Measurements from ENCODE around the gene RPL29.
A peak's percentile ranks its signal among the peaks of the same experiment; 100 is the strongest.

The RPL29 gene

GRCh38 chr3:51980253-51980652, 15.4 kb downstream of the RPL29 start:
- no peak for DNase-seq

- no peak for DNase-seq
These were observed 17.6 kb downstream of the RPL29 start for GRCh38 chr3:51978143-51978502.

- peak; percentile 41 for DNase-seq
These were observed 18.1 kb downstream of the RPL29 start for GRCh38 chr3:51977446-51978142.

DNA sequence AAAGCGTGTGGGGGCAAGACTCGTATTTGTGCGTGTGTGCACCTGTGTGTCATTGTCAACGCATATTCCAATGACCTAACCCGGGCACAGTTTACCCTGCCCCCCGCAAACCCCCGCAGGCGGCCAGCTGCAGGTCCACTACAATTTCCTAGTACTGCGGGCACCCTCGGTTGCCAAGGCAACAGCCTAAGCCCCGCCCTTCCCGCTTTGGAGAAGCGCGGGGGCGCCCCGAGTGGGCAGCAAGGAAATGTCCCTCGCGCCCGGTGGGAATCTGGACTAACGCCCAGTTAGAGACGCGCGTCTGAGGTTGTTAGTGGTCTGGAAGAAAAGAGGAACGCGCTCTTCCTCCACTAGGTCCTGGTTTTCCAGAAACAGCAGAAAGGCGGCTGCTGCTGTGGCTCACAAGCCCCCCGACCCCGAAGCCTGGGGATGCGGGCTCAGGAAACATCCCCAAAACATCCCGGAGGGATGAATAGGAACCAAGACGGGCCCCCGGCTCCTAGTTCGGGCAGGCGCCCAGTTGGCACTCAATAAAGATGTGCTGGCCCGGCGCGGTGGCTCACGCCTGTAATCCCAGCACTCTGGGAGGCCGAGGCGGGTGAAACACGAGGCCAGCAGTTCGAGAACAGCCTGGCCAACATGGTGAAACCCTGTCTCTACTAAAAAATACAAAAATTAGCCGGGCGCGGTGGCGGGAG, 19.7 kb downstream of the RPL29 start:
- DNase-seq, result peak; percentile 36

- DNase-seq, result peak; percentile 81
These were observed 20.5 kb downstream of the RPL29 start, which contains the start of gene ABHD14A for GRCh38 chr3:51974963-51975851. TSS of gene ABHD14A (plus strand) at chr3:51975064. CDS start at chr3:51975136, 72 bp downstream.

- DNase-seq, result no peak
These were observed 21.3 kb downstream of the RPL29 start for GRCh38 chr3:51974277-51974962.

DNA sequence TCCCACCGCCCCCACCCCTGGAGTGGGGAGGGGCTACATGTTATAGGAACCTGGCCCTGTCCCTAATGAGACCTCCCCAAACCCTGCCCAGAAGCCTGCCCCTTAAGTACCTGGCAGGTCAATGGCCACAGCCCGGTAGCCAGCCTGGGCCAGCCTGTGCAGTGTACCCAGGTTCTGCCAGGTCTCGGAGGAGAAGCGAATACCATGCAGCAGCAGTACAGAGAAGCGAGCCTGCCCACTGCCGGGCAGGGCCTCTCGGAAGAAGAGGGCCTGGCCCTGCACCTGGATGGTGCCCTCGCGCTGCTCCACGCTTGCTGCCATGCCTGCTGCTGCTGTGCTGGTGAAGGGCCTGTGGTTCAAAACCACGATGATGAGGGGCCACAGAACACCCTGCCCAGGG, 24.3 kb downstream of the RPL29 start:
- no peak for DNase-seq

DNA sequence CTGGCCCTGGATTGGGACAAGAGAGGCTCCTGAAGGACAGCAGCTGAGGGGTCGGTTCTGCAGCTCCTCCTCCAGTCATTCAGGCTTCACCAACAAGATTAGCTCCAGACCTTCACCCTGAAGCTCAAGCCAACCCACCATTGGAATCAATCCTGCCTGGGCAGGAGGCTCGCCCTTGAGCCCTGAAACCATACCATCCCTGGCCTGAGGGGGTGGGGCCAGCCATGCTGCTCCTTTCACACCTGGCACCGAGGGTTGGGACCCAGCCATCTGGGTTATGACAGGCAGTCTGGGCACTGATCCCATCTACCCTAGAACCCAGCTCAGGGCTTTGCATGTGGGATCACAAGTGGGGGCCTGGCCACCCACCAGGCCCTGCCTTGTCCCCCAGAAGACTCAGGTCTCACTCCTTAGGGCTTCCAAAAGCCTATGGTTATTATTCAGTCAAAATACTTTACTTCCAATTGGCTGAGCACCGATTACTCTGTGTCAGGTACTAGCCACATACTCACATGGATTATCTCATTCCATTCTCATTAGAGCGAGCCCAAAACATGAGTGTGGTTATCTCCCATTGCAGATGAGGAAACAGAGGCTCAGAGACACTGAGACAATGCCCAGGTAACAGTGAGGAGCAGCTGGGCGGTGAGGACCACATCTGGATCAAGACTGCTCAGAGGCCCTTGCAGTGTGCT, 24.9 kb downstream of the RPL29 start:
- no peak for DNase-seq

DNA sequence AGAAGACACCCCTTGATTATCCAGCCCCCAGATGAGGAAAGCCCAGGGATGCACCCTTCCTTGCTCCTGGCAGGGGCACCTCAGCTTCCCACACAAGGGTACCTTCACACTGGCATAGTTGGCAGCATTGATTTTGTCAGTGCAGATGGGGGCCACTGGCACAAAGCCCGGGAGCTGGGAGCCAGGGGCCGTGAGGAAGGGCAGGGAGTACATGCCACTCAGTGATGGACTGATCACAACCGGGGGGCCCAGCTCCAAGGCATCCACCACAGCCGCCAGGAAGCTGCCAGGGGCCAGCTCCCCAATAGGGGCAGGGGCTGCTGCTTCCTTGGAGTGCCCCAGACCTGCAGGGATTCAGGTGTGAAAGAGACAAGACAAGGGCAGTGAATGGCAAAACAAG, 25.9 kb downstream of the RPL29 start:
- no peak for DNase-seq

DNA sequence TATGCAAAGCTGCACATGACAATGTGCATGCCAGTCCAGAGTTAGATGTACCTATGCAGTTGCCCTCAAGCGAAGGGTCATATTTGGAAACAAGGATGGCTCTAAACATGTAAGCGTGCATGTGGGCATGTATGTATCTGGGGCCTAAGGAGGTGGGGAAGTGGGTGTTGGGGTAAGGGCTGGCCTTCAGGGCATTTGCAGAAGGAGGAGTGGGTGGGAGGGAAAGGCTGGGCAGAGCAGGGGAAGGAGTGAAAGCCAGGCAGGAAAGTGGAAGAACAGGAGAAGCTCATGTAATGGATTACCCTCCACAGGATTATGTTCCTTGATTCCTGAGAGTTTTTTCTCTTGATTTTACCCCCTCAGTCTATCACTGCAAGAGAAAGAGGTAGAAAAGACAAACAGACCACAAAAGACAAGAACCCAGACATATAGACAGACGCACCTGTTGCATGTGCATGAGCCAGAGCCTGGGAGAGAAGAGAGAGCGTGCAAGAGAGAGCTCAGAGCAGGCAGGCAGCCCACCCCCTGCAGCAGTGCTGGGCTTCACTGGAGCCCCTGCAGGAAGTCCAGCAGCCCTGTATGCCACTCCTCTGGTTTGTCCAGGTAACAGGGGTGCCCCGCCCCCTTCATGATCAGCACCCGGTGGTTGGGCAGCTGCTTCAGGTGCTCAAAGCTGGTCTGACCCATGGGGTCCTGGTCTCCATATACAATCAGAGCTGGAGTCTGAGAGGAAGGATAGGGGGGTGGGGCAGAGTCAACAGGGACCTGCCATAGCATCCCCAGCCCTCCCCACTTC, 26.6 kb downstream of the RPL29 start:
- DNase-seq, result no peak

- no peak for DNase-seq
These were observed 27.4 kb downstream of the RPL29 start for GRCh38 chr3:51968170-51968775.

DNA sequence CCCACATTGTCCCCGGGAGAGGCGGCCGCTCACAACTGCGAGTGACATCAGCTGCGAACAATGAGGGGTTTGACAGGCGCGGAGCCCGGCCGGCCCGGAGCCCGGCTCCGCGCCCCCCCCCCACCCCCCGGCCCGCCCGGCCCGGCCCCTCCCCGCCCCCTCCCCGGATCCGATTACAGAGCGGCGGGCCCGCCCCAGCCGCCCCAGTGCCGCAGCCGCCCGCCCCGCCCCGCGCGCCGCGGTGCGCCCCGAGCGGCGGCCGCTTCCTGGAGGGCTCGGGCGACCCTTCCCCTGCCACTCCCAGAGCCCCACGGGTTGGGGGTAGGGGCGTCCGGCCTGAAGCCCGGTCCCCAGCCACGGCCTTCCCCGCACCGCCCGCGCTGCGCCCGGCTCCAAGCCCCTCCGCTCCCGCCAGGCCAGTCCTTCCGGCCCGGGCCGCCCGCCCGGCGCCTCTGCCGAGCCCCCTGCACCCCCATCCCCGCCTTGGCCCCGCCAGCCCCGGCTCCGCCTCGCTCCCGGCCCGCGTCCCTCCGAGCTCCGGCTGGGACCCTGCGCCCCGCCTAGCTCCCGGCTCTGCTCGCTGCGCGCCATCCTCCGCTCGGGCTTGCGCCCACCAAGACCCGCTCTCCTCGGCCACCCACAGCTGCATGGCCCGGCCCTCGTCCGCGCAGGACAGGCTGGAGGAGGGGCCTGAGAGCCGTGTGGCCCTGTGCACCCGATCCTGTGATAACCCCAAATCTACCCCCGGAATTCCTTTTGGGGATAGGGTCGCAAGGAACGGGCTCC, 28.1 kb downstream of the RPL29 start, which contains the start of gene PCBP4:
TSS of gene PCBP4 (minus strand) at position 71 of the 786 bp plus-strand sequence. CDS start 6,214 bp downstream, outside the sequence.
- peak; percentile 57 for DNase-seq

DNA sequence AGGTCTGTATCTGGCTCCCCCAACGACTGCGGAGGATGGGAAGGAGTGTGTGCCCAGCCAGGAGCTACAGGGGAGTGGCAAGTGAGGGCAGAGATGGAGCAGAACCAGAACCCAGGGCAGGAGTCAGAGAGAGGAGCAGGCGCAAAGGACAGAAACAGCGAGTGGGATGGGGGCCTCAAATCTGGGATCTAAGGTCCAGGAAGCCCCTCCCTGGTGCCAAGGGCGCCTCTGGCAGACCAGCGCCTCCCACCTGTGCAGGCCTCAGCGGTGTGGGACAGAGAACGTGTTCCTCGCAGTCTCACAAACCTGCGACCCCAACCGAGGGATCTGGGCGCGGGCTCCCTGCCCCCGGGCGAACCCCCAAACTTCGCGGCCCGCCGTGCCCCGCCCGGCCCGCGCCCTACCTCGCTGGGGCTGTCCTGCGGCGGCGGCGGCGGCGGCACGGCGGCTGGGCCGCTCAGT, 28.7 kb downstream of the RPL29 start:
- DNase-seq, result no peak

DNA sequence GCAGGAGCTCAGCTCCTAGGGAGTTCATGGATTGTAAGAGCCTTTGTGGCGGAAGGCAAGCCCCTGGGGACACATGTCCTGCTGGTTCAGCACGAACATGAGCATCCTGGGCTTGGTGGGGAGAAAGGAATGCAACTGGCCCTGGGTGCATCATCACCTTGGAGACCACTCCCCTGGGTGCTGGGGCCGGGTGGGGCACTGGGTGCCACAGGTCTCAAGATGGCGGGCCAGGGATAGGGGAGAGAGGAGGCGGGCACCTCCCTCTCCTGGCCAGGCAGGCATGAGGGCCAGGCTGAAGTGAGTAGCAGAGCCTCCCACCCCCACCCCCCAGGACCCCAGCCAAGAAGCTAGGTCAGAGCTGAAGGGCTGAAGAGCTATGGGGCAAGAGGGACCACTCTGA, 29.2 kb downstream of the RPL29 start:
- DNase-seq, result no peak

DNA sequence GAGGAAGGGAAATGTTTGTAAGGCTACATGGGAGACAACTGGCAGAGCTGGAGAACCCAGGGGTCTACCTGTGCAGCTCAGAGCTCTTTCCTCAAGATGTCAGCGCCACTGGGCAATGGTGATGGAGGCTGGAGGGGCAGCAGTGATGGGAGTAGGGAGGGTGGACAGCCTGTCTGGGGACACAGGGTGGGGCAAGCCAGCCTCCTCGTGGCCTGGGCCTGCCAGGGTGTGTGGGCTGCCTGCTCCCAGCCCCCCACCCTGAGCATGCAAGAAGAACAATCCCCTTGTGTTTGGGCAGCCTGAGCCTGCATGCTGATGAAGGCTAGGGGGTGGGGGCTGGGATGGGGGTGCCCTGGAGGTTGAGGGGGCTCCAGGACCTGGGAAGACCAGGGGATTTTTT, 29.7 kb downstream of the RPL29 start:
- no peak for DNase-seq

- DNase-seq, result no peak
These were observed 31.2 kb downstream of the RPL29 start for GRCh38 chr3:51964521-51964920.

- DNase-seq, result no peak
These were observed 31.7 kb downstream of the RPL29 start for GRCh38 chr3:51963951-51964451.

- no peak for DNase-seq
These were observed 32.7 kb downstream of the RPL29 start for GRCh38 chr3:51962854-51963530.

Data from activated T-cell treated with anti-CD3 and anti-CD28 coated beads, Interleukin-2, amount 50 U/mL, for 1 hour (primary cell).